Suprapubic skin (tissue), 4 donors: ENCODE measurements around the gene VPS25. TPM values are rescaled to one million over a fixed set of nuclear protein-coding genes. Genes with fewer than 3 reads are reported as not detected.
A peak's percentile ranks its signal among the peaks of the same experiment; 100 is the strongest.

Experiments used
- DNase-seq, 2 donors: peaks; one replicate each; pipeline ENCODE4 v3.0.0-alpha.2; 2019; ENCODE audit warnings: low spot score in 2 of 2
- H3K27ac ChIP-seq: fragments of 200-600 bp; sonication (generic); one replicate; pipeline ENCODE4 v1.5.1; 2019
- H3K27me3 ChIP-seq: fragments of 200-600 bp; sonication (generic); one replicate; pipeline ENCODE4 v1.5.1; 2019
- H3K36me3 ChIP-seq: fragments of 200-600 bp; sonication (generic); one replicate; pipeline ENCODE4 v1.5.1; 2019
- H3K4me1 ChIP-seq: fragments of 200-600 bp; sonication (generic); one replicate; pipeline ENCODE4 v1.5.1; 2019
- H3K4me3 ChIP-seq: fragments of 200-600 bp; sonication (generic); one replicate; pipeline ENCODE4 v1.5.1; 2019; ENCODE audit warnings: mild to moderate bottlenecking
- H3K9me3 ChIP-seq: fragments of 200-600 bp; sonication (generic); one replicate; pipeline ENCODE4 v1.5.1; 2019
- EP300 ChIP-seq: sonication (generic); formaldehyde crosslinking; IDR thresholded peaks from one replicate; pipeline ENCODE4 v1.6.1; 2017; ENCODE audit warnings: antibody characterized with exemption
- POLR2A ChIP-seq, 2 donors: fragments of 450-650 bp; IDR thresholded peaks; one replicate each; pipeline ENCODE4 v1.6.1; 2017; ENCODE audit warnings: antibody characterized with exemption in 2 of 2, mild to moderate bottlenecking in 2 of 2, moderate library complexity in 2 of 2
- POLR2AphosphoS5 ChIP-seq, 3 donors: sonication (generic); formaldehyde crosslinking; IDR thresholded peaks; one replicate each; pipeline ENCODE4 v1.6.1; 2017; ENCODE audit warnings: antibody characterized with exemption in 3 of 3
- WGBS: methylation state at CpG from one replicate; pipeline ENCODE4 v1.1.5; 2018; 5-methylcytosine and 5-hydroxymethylcytosine counted together
- total RNA-seq, 4 donors: library from RNA; depleted of rRNA; stranded (reverse); fragments of >200 nt; gene quantifications; one replicate each; pipeline ENCODE4 v1.1.0, GENCODE V29; 2016
- TF ChIP-seq, protein P1 (sequence below), 2 donors: fragments of 200-600 bp in 1 of 2; fragments of 450-650 bp in 1 of 2; sonication (generic) in 1 of 2; IDR thresholded peaks; one replicate each; pipeline ENCODE4 v1.5.1; 2016 to 2019; ENCODE audit warnings: antibody characterized with exemption in 2 of 2, mild to moderate bottlenecking in 1 of 2, moderate library complexity in 1 of 2

Gene VPS25
- total RNA-seq, 4 donors from 2014 or later, result 49.1 to 66.5 (median 59.0) TPM

DNA sequence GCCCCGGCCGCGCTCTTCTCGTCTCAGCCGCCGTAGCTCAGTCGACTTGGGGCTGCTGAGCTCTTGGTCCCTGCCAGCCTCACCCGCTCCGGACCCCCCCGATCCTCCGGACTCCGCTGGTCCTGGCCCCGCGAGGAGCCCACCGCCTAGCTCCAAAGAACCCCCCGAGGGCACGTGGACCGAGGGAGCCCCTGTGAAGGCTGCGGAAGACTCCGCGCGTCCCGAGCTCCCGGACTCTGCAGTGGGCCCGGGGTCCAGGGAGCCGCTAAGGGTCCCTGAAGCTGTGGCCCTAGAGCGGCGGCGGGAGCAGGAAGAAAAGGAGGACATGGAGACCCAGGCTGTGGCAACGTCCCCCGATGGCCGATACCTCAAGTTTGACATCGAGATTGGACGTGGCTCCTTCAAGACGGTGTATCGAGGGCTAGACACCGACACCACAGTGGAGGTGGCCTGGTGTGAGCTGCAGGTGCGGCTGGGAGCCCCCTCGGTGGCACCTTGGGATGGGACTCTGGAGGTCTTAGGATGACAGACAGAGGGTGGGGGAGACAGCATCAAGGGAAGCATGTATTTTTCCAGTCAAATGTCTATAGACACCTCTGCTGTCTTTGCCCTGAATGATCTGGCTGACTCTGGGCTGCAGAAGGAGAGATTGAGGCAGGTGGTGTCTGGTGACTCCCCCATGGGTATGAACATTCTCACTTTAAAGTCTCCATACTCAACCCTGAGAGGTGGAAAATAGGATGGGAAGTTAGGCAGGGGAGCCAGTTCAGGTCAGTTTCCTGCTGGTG is 7.8 kb downstream of the VPS25 start:
- WGBS, result 4% methylated on average over 17 of the region's 39 CpGs
- H3K27me3 ChIP-seq, result peaks cover 60% of the 10 kb centered on the region
- H3K4me1 ChIP-seq, result peaks cover 41% of the 10 kb centered on the region

DNA sequence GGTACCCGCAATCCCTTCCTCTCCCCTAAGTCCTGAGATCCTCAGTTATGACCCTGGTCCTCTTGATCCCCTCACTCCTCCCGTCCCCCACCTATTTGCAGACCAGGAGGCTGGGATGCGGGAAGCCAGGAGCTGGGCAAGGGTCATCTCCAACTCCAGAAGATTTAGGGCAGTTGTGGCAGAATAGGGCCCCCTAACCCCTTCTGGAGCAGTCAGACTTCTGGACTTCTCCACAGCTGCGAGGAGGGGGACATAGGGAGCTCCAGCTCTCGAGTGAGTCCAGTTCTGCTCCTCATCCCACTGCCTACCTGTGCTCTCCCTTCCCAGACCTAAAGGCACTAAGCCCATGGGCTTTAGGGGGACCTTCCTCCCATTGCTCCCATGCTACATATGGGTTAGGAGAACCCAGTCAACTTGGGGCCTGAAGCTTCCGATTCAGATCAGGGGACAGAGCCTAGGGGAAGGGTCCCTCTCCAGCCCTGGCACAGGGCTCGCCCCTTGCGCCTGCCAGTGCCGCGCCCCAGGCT is 8.5 kb downstream of the VPS25 start:
- 40% methylated on average over 4 of the region's 10 CpGs for WGBS
- Histone ChIP-seq H3K27me3 (peaks cover 65% of the 10 kb centered on the region), H3K27ac (no peak overlapping the region)

More for the DNA sequence above, 7.8 kb downstream of the VPS25 start:
- TF ChIP-seq POLR2AphosphoS5 (IDR thresholded peaks at IDR 0.05) (no peak), POLR2A (IDR thresholded peaks at IDR 0.05) (no peak), EP300 (no peak)
- TF ChIP-seq, protein P1, sequence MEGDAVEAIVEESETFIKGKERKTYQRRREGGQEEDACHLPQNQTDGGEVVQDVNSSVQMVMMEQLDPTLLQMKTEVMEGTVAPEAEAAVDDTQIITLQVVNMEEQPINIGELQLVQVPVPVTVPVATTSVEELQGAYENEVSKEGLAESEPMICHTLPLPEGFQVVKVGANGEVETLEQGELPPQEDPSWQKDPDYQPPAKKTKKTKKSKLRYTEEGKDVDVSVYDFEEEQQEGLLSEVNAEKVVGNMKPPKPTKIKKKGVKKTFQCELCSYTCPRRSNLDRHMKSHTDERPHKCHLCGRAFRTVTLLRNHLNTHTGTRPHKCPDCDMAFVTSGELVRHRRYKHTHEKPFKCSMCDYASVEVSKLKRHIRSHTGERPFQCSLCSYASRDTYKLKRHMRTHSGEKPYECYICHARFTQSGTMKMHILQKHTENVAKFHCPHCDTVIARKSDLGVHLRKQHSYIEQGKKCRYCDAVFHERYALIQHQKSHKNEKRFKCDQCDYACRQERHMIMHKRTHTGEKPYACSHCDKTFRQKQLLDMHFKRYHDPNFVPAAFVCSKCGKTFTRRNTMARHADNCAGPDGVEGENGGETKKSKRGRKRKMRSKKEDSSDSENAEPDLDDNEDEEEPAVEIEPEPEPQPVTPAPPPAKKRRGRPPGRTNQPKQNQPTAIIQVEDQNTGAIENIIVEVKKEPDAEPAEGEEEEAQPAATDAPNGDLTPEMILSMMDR (IDR thresholded peaks at IDR 0.05), result no peak
- Histone ChIP-seq H3K9me3 (no peaks in the 10 kb centered on the region), H3K27ac (no peak overlapping the region), H3K36me3 (peaks cover 37% of the 10 kb centered on the region), H3K4me3 (peak overlapping the region; percentile 53)
- DNase-seq, result no peak

DNA sequence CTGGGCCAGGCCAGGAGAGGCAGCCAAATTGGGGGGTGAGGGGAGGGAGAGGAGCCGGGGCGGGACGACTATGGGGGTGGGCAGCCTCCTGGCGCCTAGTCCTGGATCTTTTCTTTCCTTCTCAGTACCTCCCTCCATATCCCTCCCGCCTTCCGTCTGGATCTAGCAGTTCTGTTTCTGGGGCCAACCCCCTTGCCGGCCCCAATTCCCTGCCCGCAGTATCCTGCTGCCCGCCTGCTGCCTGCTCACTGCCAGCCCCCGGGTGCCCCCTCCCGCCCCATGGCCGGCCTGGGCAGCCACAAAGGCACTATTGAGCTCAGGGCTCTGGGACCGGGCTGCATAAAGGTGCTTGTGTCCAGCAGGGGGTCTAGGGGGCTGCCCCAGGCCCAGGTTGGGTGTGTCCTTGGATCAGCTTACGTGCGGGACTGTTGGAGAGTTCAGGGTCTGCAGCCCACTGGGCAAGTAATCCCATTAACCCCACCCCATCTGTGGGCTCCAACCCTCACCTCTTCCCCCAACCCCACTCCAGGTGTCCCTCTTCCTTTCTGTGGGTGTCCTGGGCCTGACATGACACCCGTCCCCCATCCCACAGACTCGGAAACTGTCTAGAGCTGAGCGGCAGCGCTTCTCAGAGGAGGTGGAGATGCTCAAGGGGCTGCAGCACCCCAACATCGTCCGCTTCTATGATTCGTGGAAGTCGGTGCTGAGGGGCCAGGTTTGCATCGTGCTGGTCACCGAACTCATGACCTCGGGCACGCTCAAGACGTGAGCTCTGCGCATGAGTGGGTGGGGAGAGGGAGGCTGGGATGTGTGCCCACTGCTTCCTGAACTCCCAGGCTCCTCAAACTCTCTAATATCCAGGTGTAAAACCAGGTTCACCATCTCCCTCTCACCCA is 9.2 kb downstream of the VPS25 start:
- peaks cover 72% of the 10 kb centered on the region for H3K27me3 ChIP-seq
- WGBS, result 26% methylated on average over 14 of the region's 29 CpGs
- H3K4me3 ChIP-seq, result peak overlapping the region; percentile 9
- H3K9me3 ChIP-seq, result no peaks in the 10 kb centered on the region
- no peak for DNase-seq
- TF ChIP-seq POLR2AphosphoS5 (IDR thresholded peaks at IDR 0.05), result no peak
- TF ChIP-seq POLR2A (IDR thresholded peaks at IDR 0.05), result no peak
- no peak for TF ChIP-seq EP300
- TF ChIP-seq, protein P1 (IDR thresholded peaks at IDR 0.05), result no peak
- H3K27ac ChIP-seq, result no peak overlapping the region
- H3K36me3 ChIP-seq, result peaks cover 23% of the 10 kb centered on the region
- peaks cover 41% of the 10 kb centered on the region for H3K4me1 ChIP-seq

More for the DNA sequence above, 8.5 kb downstream of the VPS25 start:
- DNase-seq, result no peak
- Histone ChIP-seq H3K4me3 (peak overlapping the region; percentile 9), H3K36me3 (peaks cover 30% of the 10 kb centered on the region), H3K9me3 (no peaks in the 10 kb centered on the region), H3K4me1 (peaks cover 41% of the 10 kb centered on the region)
- TF ChIP-seq EP300, result no peak
- TF ChIP-seq POLR2AphosphoS5 (IDR thresholded peaks at IDR 0.05), result no peak
- no peak for TF ChIP-seq POLR2A (IDR thresholded peaks at IDR 0.05)
- TF ChIP-seq, protein P1 (IDR thresholded peaks at IDR 0.05), result no peak

DNA sequence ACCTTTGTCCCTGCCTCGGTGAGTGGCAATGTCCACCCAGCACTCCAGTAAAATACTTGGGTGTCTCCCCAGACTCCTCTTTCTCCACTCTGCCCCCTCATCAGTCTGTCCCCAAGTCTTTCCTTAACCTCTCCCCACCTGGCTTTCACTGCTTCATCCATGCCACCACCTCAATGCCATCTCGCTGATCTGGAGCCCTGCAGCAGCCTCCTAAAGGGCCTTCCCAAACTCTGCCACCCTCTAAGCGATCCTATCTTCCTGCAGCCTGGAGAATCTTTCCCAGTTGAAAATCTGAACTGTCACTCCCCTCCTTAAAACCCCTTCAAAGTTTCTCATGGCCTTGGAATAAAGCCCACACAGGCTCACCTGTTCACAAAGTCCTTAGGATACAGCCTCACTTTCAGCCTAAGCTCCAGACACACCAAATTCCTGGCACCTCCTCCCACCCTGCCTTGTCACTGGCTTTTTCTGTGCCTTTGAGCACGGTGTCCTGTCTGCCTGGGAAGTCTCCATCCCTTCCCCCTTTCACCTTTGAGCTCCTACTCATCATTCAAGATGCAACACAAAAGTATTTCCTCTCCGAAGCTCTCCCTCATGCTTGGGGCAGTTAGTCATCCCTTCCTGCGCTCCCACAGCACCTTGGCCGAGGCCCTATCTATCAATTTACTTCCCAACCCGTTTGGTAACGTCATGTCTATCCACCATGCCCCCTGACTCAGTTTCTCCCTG is 10.0 kb downstream of the VPS25 start:
- Histone ChIP-seq H3K4me3 (no peak overlapping the region), H3K4me1 (peaks cover 41% of the 10 kb centered on the region)
- 49% methylated on average over 9 of the region's 9 CpGs for WGBS

More for the DNA sequence above, 10.0 kb downstream of the VPS25 start:
- no peak for DNase-seq
- H3K27me3 ChIP-seq, result peaks cover 78% of the 10 kb centered on the region
- H3K36me3 ChIP-seq, result peaks cover 15% of the 10 kb centered on the region
- TF ChIP-seq EP300 (no peak), POLR2AphosphoS5 (IDR thresholded peaks at IDR 0.05) (no peak), POLR2A (IDR thresholded peaks at IDR 0.05) (no peak)
- TF ChIP-seq, protein P1 (IDR thresholded peaks at IDR 0.05), result no peak
- no peak overlapping the region for H3K27ac ChIP-seq
- no peaks in the 10 kb centered on the region for H3K9me3 ChIP-seq
